ENCODE results near the gene CYB5B.

DNA sequence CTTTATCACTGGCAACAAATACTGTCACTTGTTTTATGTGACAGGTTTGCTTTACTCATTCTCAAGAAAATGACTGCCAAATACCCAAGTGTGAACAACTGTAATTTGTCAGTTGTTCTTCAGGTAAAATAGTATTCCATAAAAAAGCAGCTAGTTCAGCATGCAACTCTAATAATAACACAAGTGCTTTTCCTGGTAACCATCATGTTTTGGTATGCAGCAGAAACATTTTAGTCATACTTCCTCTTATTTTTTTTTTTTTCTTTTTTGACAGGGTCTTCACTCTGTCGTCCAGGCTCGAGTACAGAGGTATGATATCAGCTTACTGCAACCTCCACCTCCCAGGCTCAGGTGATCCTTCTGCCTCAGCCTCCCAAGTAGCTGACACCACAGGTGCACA, 43.2 kb upstream of the CYB5B start:
- TF ChIP-seq POLR2A (IDR thresholded peaks at IDR 0.05) (no peak), CTCF (IDR thresholded peaks at IDR 0.05) (no peak)
